CD4-positive, alpha-beta T cell (primary cell): ENCODE results near the gene SHCBP1L. TPM values are rescaled to one million over a fixed set of nuclear protein-coding genes. Genes with fewer than 3 reads are reported as not detected.

Experiments
- ATAC-seq: fragments of 200-7000 bp; cut with Tn5 transposase; one replicate; pipeline ENCODE4 v1.10.0; 2022; ENCODE audit warnings: mild to moderate bottlenecking; ENCODE audit not compliant: poor library complexity
- CTCF ChIA-PET: fragments of 350-600 bp; sonication (Branson Sonifier 250); formaldehyde crosslinking; loops from one replicate; lab custom pipeline; 2021; ENCODE audit warnings: antibody characterized with exemption, inconsistent platforms; lab: Charles Lee
- POLR2A ChIA-PET: fragments of 350-600 bp; sonication (Branson Sonifier 250); formaldehyde crosslinking; loops from one replicate; lab custom pipeline; 2021; ENCODE audit warnings: antibody characterized with exemption, inconsistent platforms; lab: Charles Lee
- DNase-seq, 14 experiments: peaks; one replicate each; pipeline ENCODE4 v3.0.0-alpha.2; 2013 to 2020; ENCODE audit warnings: mixed read lengths in 2 of 14
- H3K27ac ChIP-seq, 2 donors: one replicate each; pipeline versions ENCODE4 v1.5.1 to v1.7.0; 2013; ENCODE audit warnings: low read length in 2 of 2, low read depth in 1 of 2, mild to moderate bottlenecking in 1 of 2
- H3K27me3 ChIP-seq, 2 experiments: 1 replicate in 1 of 2; 2 replicates in 1 of 2; pipeline versions ENCODE4 v1.6.1 to v1.7.0; 2013; ENCODE audit warnings: low read length in 2 of 2, control low read depth in 1 of 2, mild to moderate bottlenecking in 1 of 2, moderate library complexity in 1 of 2; ENCODE audit not compliant: insufficient read depth in 2 of 2, control insufficient read depth in 1 of 2
- H3K36me3 ChIP-seq: one replicate; pipeline ENCODE4 v1.6.1; 2013; ENCODE audit warnings: low read length, control low read depth; ENCODE audit not compliant: insufficient read depth
- H3K4me1 ChIP-seq: one replicate; pipeline ENCODE4 v1.6.1; 2013; ENCODE audit warnings: low read length, control low read depth; ENCODE audit not compliant: insufficient read depth
- H3K4me3 ChIP-seq: one replicate; pipeline ENCODE4 v1.5.1; 2013; ENCODE audit warnings: mild to moderate bottlenecking, low read length, moderate library complexity
- H3K9me3 ChIP-seq, 2 experiments: 1 replicate in 1 of 2; 2 replicates in 1 of 2; pipeline versions ENCODE4 v1.6.1 to v1.7.0; 2013; ENCODE audit warnings: low read length in 2 of 2, mild to moderate bottlenecking in 2 of 2, control low read depth in 1 of 2, moderate library complexity in 1 of 2; ENCODE audit not compliant: control insufficient read depth in 1 of 2, insufficient read depth in 1 of 2
- H3K27ac Mint-ChIP-seq: one replicate; pipeline ENCODE4 v1.8.0; 2020; ENCODE audit warnings: mixed read lengths
- H3K27me3 Mint-ChIP-seq: one replicate; pipeline ENCODE4 v1.8.0; 2021; ENCODE audit warnings: mixed read lengths
- H3K36me3 Mint-ChIP-seq: one replicate; pipeline ENCODE4 v1.8.0; 2021; ENCODE audit warnings: low read depth, mixed read lengths
- H3K4me1 Mint-ChIP-seq: one replicate; pipeline ENCODE4 v1.8.0; 2021; ENCODE audit warnings: low read depth, mixed read lengths
- H3K4me3 Mint-ChIP-seq: one replicate; pipeline ENCODE4 v1.8.0; 2020; ENCODE audit warnings: mild to moderate bottlenecking, mixed read lengths
- H3K9me3 Mint-ChIP-seq: one replicate; pipeline ENCODE4 v1.8.0; 2020; ENCODE audit warnings: mixed read lengths
- intact Hi-C, 2 experiments: fragments of 100-400 bp; cut with DNase I in 1 of 2; cut with micrococcal nuclease in 1 of 2; formaldehyde crosslinking; loops; one replicate each; pipeline versions ENCODE4 v1.15.1 to v1.9.0; 2023 to 2025; cut with DNase I, micrococcal nuclease
- polyA plus RNA-seq, 2 donors: library from polyadenylated mRNA; unstranded; fragments of 120-200 nt; gene quantifications; one replicate each; pipeline ENCODE4 v1.2.1, GENCODE V29; 2013
- total RNA-seq, 174 experiments: library from RNA in 2 of 174; stranded (reverse) in 2 of 174; gene quantifications; one replicate each; pipeline ENCODE4 v1.2.3 and lab custom pipeline; 2021 to 2026
- TF ChIP-seq, protein P1 (sequence below): fragments of 200-600 bp; IDR thresholded peaks from one replicate; pipeline ENCODE4 v1.8.0; 2022; ENCODE audit warnings: antibody characterized with exemption, mild to moderate bottlenecking

Gene SHCBP1L
- total RNA-seq = not detected
- not detected for polyA plus RNA-seq (2013, experiment 1 of 2)
- not detected for polyA plus RNA-seq (2013, experiment 2 of 2)
- 0 to 0.11 (median 0) reads per million in 172 experiments for total RNA-seq (lab: John Stamatoyannopoulos, UW)

DNA sequence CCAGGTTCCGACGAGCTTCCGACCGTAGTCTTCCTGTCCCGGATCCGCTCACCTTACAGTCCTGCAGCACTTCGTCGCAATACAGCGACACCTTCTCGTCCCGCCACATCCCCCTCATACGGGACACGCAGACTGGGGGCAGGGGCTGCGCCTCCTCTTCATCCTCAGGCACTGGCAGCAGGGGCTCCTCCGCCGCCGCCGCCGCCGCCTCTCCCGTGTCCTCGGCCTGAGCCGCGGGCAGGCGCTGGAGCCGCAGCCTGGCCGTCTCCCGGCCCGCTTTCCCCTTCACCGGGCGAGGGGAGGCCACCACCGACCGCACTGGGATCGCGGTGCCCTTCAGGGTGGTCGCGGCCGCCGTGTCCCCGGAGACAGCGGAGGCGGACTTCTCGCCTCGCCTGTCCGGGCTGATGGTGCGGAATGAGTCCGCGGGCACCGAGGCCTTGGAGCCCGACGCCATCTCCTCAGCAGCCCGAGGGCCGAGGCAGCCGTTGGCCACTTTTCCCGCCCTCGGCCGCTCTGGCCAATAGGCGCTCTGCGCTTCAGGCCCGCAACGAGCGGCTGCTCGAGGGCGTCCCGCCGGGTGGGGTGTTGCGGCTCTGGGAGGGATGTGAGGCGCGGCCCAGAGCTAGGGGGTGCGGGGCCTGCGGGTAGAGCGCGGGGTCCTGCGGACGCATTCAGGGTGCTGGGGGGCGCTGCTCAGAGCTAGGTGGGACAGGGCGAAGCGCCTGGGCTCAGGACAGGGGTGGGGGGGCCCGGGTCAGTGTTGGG, at the start of gene SHCBP1L:
TSS of gene SHCBP1L (minus strand) at position 490 of the 768 bp plus-strand sequence. CDS start at position 457, 33 bp downstream.
- intact Hi-C loops = no loop called here
- TF ChIP-seq, protein P1, sequence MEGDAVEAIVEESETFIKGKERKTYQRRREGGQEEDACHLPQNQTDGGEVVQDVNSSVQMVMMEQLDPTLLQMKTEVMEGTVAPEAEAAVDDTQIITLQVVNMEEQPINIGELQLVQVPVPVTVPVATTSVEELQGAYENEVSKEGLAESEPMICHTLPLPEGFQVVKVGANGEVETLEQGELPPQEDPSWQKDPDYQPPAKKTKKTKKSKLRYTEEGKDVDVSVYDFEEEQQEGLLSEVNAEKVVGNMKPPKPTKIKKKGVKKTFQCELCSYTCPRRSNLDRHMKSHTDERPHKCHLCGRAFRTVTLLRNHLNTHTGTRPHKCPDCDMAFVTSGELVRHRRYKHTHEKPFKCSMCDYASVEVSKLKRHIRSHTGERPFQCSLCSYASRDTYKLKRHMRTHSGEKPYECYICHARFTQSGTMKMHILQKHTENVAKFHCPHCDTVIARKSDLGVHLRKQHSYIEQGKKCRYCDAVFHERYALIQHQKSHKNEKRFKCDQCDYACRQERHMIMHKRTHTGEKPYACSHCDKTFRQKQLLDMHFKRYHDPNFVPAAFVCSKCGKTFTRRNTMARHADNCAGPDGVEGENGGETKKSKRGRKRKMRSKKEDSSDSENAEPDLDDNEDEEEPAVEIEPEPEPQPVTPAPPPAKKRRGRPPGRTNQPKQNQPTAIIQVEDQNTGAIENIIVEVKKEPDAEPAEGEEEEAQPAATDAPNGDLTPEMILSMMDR = no peak
- no peaks in the 10 kb centered on the region for H3K4me1 Mint-ChIP-seq
- H3K27ac Mint-ChIP-seq = no peak within 1 kb of the TSS
- H3K4me1 ChIP-seq = peaks cover 3% of the 10 kb centered on the region
- peaks cover 18 to 24% of the 10 kb centered on the region in 2 experiments for H3K27me3 ChIP-seq
- ATAC-seq (no peak), DNase-seq (peak in 1 of 14 experiments; percentile 9)
- H3K4me3 Mint-ChIP-seq = no peak within 1 kb of the TSS
- H3K9me3 ChIP-seq = peaks cover 0 to 12% of the 10 kb centered on the region in 2 experiments
- H3K36me3 ChIP-seq = no peaks in the 10 kb centered on the region
- ChIA-PET CTCF (no interaction called here), POLR2A (no interaction called here)
- H3K4me3 ChIP-seq = no peak within 1 kb of the TSS
- peaks cover 66% of the 10 kb centered on the region for H3K27me3 Mint-ChIP-seq
- no peaks in the 10 kb centered on the region for H3K36me3 Mint-ChIP-seq
- H3K27ac ChIP-seq = no peak within 1 kb of the TSS
- no peaks in the 10 kb centered on the region for H3K9me3 Mint-ChIP-seq

DNA sequence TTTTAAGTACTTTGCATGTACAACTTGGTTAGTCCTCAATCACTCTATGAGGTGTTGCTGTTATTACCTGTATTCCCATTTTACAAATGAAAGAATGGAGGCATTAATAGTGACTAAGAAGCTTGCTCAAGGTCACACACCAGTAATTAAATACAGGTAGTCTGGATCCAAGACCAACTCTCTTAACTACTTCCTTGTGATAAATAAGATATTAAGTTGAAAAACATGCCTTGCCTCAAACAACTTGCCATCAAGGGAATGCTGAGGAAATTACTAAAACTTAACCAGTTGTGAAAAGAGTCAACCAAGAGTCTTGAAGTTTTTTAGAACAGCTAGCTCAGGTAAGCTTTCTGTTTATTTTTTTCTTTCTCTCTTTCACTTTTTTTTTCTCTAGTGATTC, 49.3 kb upstream of the SHCBP1L start:
- H3K4me3 Mint-ChIP-seq = no peak overlapping the region
- ChIA-PET POLR2A (no interaction called here), CTCF (no interaction called here)
- Histone ChIP-seq H3K27ac (no peak overlapping the region), H3K9me3 (no peaks in the 10 kb centered on the region), H3K4me3 (no peak overlapping the region), H3K36me3 (no peaks in the 10 kb centered on the region), H3K4me1 (no peaks in the 10 kb centered on the region), H3K27me3 (peaks cover 6 to 29% of the 10 kb centered on the region in 2 experiments)
- intact Hi-C loops = no loop called here
- no peak overlapping the region for H3K27ac Mint-ChIP-seq
- H3K4me1 Mint-ChIP-seq = no peaks in the 10 kb centered on the region
- peaks cover 2% of the 10 kb centered on the region for H3K9me3 Mint-ChIP-seq
- ATAC-seq (no peak), DNase-seq (no peak)
- TF ChIP-seq, protein P1 = no peak
- H3K36me3 Mint-ChIP-seq = no peaks in the 10 kb centered on the region
- peaks cover 75% of the 10 kb centered on the region for H3K27me3 Mint-ChIP-seq

DNA sequence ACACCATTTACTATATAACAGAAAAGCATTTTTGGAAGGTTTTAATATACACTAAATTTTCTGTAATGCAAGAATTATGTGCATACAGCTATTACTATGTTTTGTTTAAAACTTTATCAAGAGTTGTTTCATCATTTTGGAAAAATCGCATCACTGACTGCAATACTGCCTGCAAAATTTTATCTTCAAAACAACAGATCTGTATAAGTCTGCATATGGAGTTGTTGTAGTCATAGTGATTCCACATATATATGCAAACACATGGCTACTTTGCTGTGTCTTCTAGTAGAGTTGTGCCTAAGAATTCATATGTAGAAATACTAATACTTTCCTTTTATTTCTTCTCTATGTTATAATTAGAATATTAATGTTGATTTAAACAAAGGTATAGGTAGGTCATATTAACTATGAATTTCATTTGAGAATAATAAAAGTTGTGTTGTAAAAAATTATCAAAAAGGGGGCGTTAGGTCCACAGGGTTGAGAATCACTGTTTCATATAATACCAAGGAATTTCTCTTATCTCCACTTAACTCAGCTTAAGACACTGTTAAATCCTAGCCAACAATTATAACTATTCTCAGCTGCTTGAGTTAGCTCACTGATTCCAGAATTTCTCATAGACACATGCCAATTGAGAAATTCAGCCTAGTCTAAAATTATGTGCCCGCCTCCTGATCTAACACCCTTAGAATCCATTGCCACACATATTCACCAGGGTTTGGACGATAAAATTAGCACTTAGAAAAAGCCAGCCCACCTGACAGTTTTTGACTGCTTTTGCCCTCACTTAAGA, 47.4 kb upstream of the SHCBP1L start:
- no peak for DNase-seq
- H3K9me3 ChIP-seq = no peaks in the 10 kb centered on the region
- Mint-ChIP-seq H3K9me3 (no peaks in the 10 kb centered on the region), H3K36me3 (no peaks in the 10 kb centered on the region), H3K4me3 (no peak overlapping the region), H3K4me1 (no peaks in the 10 kb centered on the region), H3K27ac (no peak overlapping the region), H3K27me3 (peaks cover 71% of the 10 kb centered on the region)
- no peak for ATAC-seq
- ChIA-PET CTCF (no interaction called here), POLR2A (no interaction called here)
- TF ChIP-seq, protein P1 = no peak
- H3K27ac ChIP-seq = no peak overlapping the region
- H3K4me3 ChIP-seq = no peak overlapping the region
- no peaks in the 10 kb centered on the region for H3K4me1 ChIP-seq
- intact Hi-C loops = no loop called here
- H3K27me3 ChIP-seq = peaks cover 6 to 27% of the 10 kb centered on the region in 2 experiments
- H3K36me3 ChIP-seq = no peaks in the 10 kb centered on the region
